HL-60 (cell line): ENCODE data around the gene MTCH1.

Experiments used
- DNase-seq, 2 experiments: peaks; one replicate each; pipeline ENCODE4 v3.0.0-alpha.2; 2010 to 2020; ENCODE audit warnings: low read depth in 1 of 2, low spot score in 1 of 2
- H3K27ac ChIP-seq: fragments of 250-450 bp; sonication (Bioruptor Pico); replicated peaks from 2 replicates; pipeline ENCODE4 v1.5.1; 2020; ENCODE audit warnings: mild to moderate bottlenecking, moderate library complexity
- H3K27me3 ChIP-seq: fragments of 250-450 bp; sonication (Bioruptor Pico); 2 replicates; pipeline ENCODE4 v1.5.1; 2021; ENCODE audit warnings: mild to moderate bottlenecking, moderate library complexity; ENCODE audit not compliant: insufficient read depth, poor library complexity, severe bottlenecking
- H3K4me3 ChIP-seq: replicated peaks from 2 replicates; pipeline ENCODE4 v1.5.1; 2011; ENCODE audit warnings: mild to moderate bottlenecking, control low read depth, low read length; ENCODE audit not compliant: insufficient read depth
- GABPA ChIP-seq: IDR thresholded peaks from 2 replicates; pipeline ENCODE4 v1.6.1; 2012; ENCODE audit warnings: low read depth
- POLR2AphosphoS5 ChIP-seq: IDR thresholded peaks from 2 replicates; pipeline ENCODE4 v1.6.1; 2012; ENCODE audit warnings: low read depth
- SPI1 ChIP-seq: IDR thresholded peaks from 2 replicates; pipeline ENCODE4 v1.6.1; 2012; ENCODE audit warnings: low read depth, mild to moderate bottlenecking, borderline replicate concordance
- TF ChIP-seq, protein P1 (sequence below): IDR thresholded peaks from one replicate; pipeline ENCODE4 v1.5.1; 2011; ENCODE audit warnings: low read length, control low read depth, inconsistent platforms; ENCODE audit not compliant: insufficient read depth
- TF ChIP-seq, protein P2 (sequence below): IDR thresholded peaks from 2 replicates; pipeline ENCODE4 v1.6.1; 2012; ENCODE audit warnings: low read depth; ENCODE audit not compliant: insufficient replicate concordance

The MTCH1 gene

DNA sequence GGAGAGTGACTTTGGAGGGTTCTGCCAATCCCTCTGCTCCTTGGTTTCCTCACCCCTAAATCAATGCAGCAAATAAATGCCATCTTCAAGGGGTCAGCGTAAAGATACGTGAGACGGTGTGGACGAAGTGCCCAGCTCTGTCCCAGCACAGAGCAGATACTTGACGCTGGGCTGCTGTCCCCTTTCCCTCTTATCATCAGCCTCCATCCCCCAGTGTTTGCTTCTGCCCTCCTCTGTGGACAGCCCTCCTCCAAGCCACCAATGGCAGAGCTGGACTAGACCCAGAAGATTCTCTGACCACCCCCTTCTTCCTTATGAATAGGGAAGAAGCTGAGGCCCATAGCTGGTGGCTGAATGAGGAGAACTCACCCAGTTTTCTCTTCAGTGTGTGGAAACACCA lies 49.2 kb downstream of the MTCH1 start:
- no peak for DNase-seq
- H3K27ac ChIP-seq: no peak overlapping the region
- no peak overlapping the region for H3K4me3 ChIP-seq
- H3K27me3 ChIP-seq: peaks cover 4% of the 10 kb centered on the region
- no peak for TF ChIP-seq SPI1
- TF ChIP-seq, protein P1, sequence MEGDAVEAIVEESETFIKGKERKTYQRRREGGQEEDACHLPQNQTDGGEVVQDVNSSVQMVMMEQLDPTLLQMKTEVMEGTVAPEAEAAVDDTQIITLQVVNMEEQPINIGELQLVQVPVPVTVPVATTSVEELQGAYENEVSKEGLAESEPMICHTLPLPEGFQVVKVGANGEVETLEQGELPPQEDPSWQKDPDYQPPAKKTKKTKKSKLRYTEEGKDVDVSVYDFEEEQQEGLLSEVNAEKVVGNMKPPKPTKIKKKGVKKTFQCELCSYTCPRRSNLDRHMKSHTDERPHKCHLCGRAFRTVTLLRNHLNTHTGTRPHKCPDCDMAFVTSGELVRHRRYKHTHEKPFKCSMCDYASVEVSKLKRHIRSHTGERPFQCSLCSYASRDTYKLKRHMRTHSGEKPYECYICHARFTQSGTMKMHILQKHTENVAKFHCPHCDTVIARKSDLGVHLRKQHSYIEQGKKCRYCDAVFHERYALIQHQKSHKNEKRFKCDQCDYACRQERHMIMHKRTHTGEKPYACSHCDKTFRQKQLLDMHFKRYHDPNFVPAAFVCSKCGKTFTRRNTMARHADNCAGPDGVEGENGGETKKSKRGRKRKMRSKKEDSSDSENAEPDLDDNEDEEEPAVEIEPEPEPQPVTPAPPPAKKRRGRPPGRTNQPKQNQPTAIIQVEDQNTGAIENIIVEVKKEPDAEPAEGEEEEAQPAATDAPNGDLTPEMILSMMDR: no peak
- no peak for TF ChIP-seq GABPA
- TF ChIP-seq, protein P2, sequence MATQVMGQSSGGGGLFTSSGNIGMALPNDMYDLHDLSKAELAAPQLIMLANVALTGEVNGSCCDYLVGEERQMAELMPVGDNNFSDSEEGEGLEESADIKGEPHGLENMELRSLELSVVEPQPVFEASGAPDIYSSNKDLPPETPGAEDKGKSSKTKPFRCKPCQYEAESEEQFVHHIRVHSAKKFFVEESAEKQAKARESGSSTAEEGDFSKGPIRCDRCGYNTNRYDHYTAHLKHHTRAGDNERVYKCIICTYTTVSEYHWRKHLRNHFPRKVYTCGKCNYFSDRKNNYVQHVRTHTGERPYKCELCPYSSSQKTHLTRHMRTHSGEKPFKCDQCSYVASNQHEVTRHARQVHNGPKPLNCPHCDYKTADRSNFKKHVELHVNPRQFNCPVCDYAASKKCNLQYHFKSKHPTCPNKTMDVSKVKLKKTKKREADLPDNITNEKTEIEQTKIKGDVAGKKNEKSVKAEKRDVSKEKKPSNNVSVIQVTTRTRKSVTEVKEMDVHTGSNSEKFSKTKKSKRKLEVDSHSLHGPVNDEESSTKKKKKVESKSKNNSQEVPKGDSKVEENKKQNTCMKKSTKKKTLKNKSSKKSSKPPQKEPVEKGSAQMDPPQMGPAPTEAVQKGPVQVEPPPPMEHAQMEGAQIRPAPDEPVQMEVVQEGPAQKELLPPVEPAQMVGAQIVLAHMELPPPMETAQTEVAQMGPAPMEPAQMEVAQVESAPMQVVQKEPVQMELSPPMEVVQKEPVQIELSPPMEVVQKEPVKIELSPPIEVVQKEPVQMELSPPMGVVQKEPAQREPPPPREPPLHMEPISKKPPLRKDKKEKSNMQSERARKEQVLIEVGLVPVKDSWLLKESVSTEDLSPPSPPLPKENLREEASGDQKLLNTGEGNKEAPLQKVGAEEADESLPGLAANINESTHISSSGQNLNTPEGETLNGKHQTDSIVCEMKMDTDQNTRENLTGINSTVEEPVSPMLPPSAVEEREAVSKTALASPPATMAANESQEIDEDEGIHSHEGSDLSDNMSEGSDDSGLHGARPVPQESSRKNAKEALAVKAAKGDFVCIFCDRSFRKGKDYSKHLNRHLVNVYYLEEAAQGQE: no peak
- no peak for TF ChIP-seq POLR2AphosphoS5

DNA sequence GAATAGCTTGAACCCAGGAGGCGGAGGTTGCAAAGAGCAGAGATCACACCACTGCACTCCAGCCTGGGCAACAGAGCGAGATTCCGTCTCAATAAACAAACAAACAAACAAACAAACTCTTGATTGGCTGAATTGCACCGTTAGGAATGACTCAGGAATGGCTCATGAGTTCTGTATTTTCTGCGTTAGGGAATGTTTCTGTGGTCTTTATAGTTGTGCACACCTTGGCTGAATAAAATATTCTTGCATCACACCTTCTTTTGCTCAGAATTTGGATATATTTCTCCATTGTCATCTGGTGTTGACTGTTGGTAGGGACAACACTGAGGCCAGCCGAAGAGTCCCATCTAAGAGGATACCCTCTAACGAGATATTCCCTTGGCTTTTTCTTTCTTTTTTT lies 51.1 kb downstream of the MTCH1 start:
- Histone ChIP-seq H3K27me3 (peaks cover 4% of the 10 kb centered on the region), H3K4me3 (no peak overlapping the region), H3K27ac (no peak overlapping the region)
- DNase-seq: no peak
- TF ChIP-seq, protein P2: no peak
- TF ChIP-seq, protein P1: no peak
- no peak for TF ChIP-seq POLR2AphosphoS5
- TF ChIP-seq GABPA: no peak
- TF ChIP-seq SPI1: no peak

DNA sequence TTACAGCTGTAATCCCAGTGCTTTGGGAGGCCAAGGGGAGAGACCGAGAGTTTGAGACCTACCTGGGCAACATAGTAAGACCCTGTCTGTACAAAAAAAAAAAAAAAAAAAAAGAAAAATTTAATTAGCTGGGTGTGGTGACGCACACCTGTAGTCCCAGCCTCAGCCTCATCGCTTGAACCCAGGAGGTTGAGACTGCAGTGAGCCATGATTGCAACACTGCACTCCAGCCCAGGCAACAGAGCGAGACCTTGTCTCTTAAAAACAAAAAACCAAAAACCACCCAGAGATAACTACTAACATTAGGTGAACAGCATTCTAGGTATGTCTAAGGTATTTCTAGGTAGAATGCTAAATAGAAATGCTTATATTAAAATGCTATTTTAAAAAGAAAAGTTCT lies 52.5 kb downstream of the MTCH1 start:
- no peak for TF ChIP-seq POLR2AphosphoS5
- no peak for TF ChIP-seq GABPA
- TF ChIP-seq, protein P2: no peak
- TF ChIP-seq, protein P1: no peak
- TF ChIP-seq SPI1: no peak
- H3K27me3 ChIP-seq: peaks cover 4% of the 10 kb centered on the region
- no peak overlapping the region for H3K27ac ChIP-seq
- DNase-seq: no peak
- no peak overlapping the region for H3K4me3 ChIP-seq
